Measurements from ENCODE around the gene ZNF526.

Gene ZNF526

GRCh38 chr19:42226886-42227285 is 6.8 kb downstream of the ZNF526 start:
- ChIA-PET POLR2A (interaction anchor here (0.9 to 3.4 kb wide), 3 partner anchors 8 to 15 kb away, joined by 5 to 19 read pairs (median 5); partner anchors contain the start of gene GSK3A), CTCF (no interaction called here)
- TF ChIP-seq SP1 (IDR thresholded peaks at IDR 0.05) (no peak), FOXA1 (IDR thresholded peaks at IDR 0.05) (no peak), HDGF (IDR thresholded peaks at IDR 0.05; ENCODE audit: borderline replicate concordance) (no peak), ELF4 (IDR thresholded peaks at IDR 0.05) (no peak), FOXK2 (IDR thresholded peaks at IDR 0.05) (no peak), CTBP1 (IDR thresholded peaks at IDR 0.05; ENCODE audit: borderline replicate concordance) (no peak), ZNF384 (IDR thresholded peaks at IDR 0.05) (no peak), BHLHE40 (IDR thresholded peaks at IDR 0.05; ENCODE audit: borderline replicate concordance) (no peak), PKNOX1 (IDR thresholded peaks at IDR 0.05) (no peak), ARNT (IDR thresholded peaks at IDR 0.05) (no peak), SUZ12 (IDR thresholded peaks at IDR 0.05) (no peak), TARDBP (IDR thresholded peaks at IDR 0.05) (no peak), NFRKB (IDR thresholded peaks at IDR 0.05) (no peak), L3MBTL2 (conservative IDR thresholded peaks at IDR 0.05) (no peak), FOXM1 (IDR thresholded peaks at IDR 0.05; ENCODE audit: borderline replicate concordance) (no peak)
- DNase-seq (ENCODE audit: extremely low spot score): no peak

- ChIA-PET POLR2A (interaction anchor here (3.4 kb wide), 1 partner anchor 13 kb away, joined by 19 read pairs; the partner anchor contains the start of gene GSK3A), CTCF (no interaction called here)
- DNase-seq (ENCODE audit: extremely low spot score): no peak
- TF ChIP-seq CTBP1 (IDR thresholded peaks at IDR 0.05; ENCODE audit: borderline replicate concordance) (no peak), ARNT (IDR thresholded peaks at IDR 0.05) (no peak), SUZ12 (IDR thresholded peaks at IDR 0.05) (no peak), NFRKB (IDR thresholded peaks at IDR 0.05) (no peak), PKNOX1 (IDR thresholded peaks at IDR 0.05) (no peak), FOXM1 (IDR thresholded peaks at IDR 0.05; ENCODE audit: borderline replicate concordance) (no peak), ZNF384 (IDR thresholded peaks at IDR 0.05) (no peak), ELF4 (IDR thresholded peaks at IDR 0.05) (no peak), L3MBTL2 (conservative IDR thresholded peaks at IDR 0.05) (no peak), LEF1 (IDR thresholded peaks at IDR 0.05; ENCODE audit: borderline replicate concordance) (no peak), BHLHE40 (IDR thresholded peaks at IDR 0.05; ENCODE audit: borderline replicate concordance) (no peak), FOXK2 (IDR thresholded peaks at IDR 0.05) (no peak), SP1 (IDR thresholded peaks at IDR 0.05) (no peak)
Measured at GRCh38 chr19:42228641-42229040, 8.5 kb downstream of the ZNF526 start.

GRCh38 chr19:42229301-42229854 is 9.3 kb downstream of the ZNF526 start:
- no peak for DNase-seq (ENCODE audit: extremely low spot score)
- no peak for TF ChIP-seq PKNOX1 (IDR thresholded peaks at IDR 0.05)
- TF ChIP-seq SP1 (IDR thresholded peaks at IDR 0.05): no peak
- TF ChIP-seq ZNF384 (IDR thresholded peaks at IDR 0.05): no peak
- no peak for TF ChIP-seq L3MBTL2 (conservative IDR thresholded peaks at IDR 0.05)
- no peak for TF ChIP-seq HDGF (IDR thresholded peaks at IDR 0.05; ENCODE audit: borderline replicate concordance)
- no peak for TF ChIP-seq LEF1 (IDR thresholded peaks at IDR 0.05; ENCODE audit: borderline replicate concordance)
- no peak for TF ChIP-seq NFRKB (IDR thresholded peaks at IDR 0.05)
- TF ChIP-seq ARNT (IDR thresholded peaks at IDR 0.05): no peak
- no peak for TF ChIP-seq BHLHE40 (IDR thresholded peaks at IDR 0.05; ENCODE audit: borderline replicate concordance)
- TF ChIP-seq FOXA1 (IDR thresholded peaks at IDR 0.05): no peak
- no peak for TF ChIP-seq FOXM1 (IDR thresholded peaks at IDR 0.05; ENCODE audit: borderline replicate concordance)
- no peak for TF ChIP-seq SUZ12 (IDR thresholded peaks at IDR 0.05)
- no peak for TF ChIP-seq ELF4 (IDR thresholded peaks at IDR 0.05)
- TF ChIP-seq FOXK2 (IDR thresholded peaks at IDR 0.05): no peak
- TF ChIP-seq TARDBP (IDR thresholded peaks at IDR 0.05): no peak
- TF ChIP-seq CTBP1 (IDR thresholded peaks at IDR 0.05; ENCODE audit: borderline replicate concordance): no peak
- POLR2A ChIA-PET: interaction anchor here (1.0 kb wide), 3 partner anchors 14 to 195 kb away, joined by 3 to 6 read pairs (median 3); partner anchors contain the start of gene GSK3A
- CTCF ChIA-PET: no interaction called here

- ChIA-PET CTCF (no interaction called here), POLR2A (interaction anchor here (1.0 to 1.1 kb wide), 4 partner anchors 10 to 195 kb away, joined by 3 to 6 read pairs (median 4); partner anchors contain the start of gene GSK3A)
- no peak for DNase-seq (ENCODE audit: extremely low spot score)
- no peak for TF ChIP-seq BHLHE40 (IDR thresholded peaks at IDR 0.05; ENCODE audit: borderline replicate concordance)
- no peak for TF ChIP-seq FOXA1 (IDR thresholded peaks at IDR 0.05)
- TF ChIP-seq SP1 (IDR thresholded peaks at IDR 0.05): no peak
- no peak for TF ChIP-seq PKNOX1 (IDR thresholded peaks at IDR 0.05)
- TF ChIP-seq HDGF (IDR thresholded peaks at IDR 0.05; ENCODE audit: borderline replicate concordance): no peak
- TF ChIP-seq NFRKB (IDR thresholded peaks at IDR 0.05): no peak
- no peak for TF ChIP-seq CTBP1 (IDR thresholded peaks at IDR 0.05; ENCODE audit: borderline replicate concordance)
- no peak for TF ChIP-seq ZNF384 (IDR thresholded peaks at IDR 0.05)
- TF ChIP-seq SUZ12 (IDR thresholded peaks at IDR 0.05): no peak
- no peak for TF ChIP-seq L3MBTL2 (conservative IDR thresholded peaks at IDR 0.05)
- TF ChIP-seq FOXK2 (IDR thresholded peaks at IDR 0.05): no peak
- TF ChIP-seq TARDBP (IDR thresholded peaks at IDR 0.05): no peak
- no peak for TF ChIP-seq FOXM1 (IDR thresholded peaks at IDR 0.05; ENCODE audit: borderline replicate concordance)
- no peak for TF ChIP-seq ELF4 (IDR thresholded peaks at IDR 0.05)
- TF ChIP-seq LEF1 (IDR thresholded peaks at IDR 0.05; ENCODE audit: borderline replicate concordance): no peak
- TF ChIP-seq ARNT (IDR thresholded peaks at IDR 0.05): no peak
Measured at GRCh38 chr19:42229855-42230351, 9.8 kb downstream of the ZNF526 start.

GRCh38 chr19:42230571-42230970 is 10.5 kb downstream of the ZNF526 start:
- DNase-seq (ENCODE audit: extremely low spot score): no peak
- ChIA-PET POLR2A (interaction anchor here (1.0 to 1.1 kb wide), 2 partner anchors 9 to 166 kb away, joined by 3 to 5 read pairs; no protein-coding TSS in a partner anchor), CTCF (no interaction called here)
- TF ChIP-seq ELF4 (IDR thresholded peaks at IDR 0.05) (no peak), L3MBTL2 (conservative IDR thresholded peaks at IDR 0.05) (no peak), SP1 (IDR thresholded peaks at IDR 0.05) (no peak), NFRKB (IDR thresholded peaks at IDR 0.05) (no peak), PKNOX1 (IDR thresholded peaks at IDR 0.05) (no peak)

All from HEK293T (cell line).